ENCODE measurements around the gene KMT2C. TPM values are rescaled to one million over a fixed set of nuclear protein-coding genes. Genes with fewer than 3 reads are reported as not detected.
A peak's percentile ranks its signal among the peaks of the same experiment; 100 is the strongest.
"Not testable (repeated sequence)": the region's sequence is repeated elsewhere in the genome, so short reads cannot be mapped to it uniquely, and the experiment has no call there.

Gene KMT2C
- total RNA-seq: 54.7 TPM
- long read RNA-seq, partial matches to known transcripts: 21 of 36 reads
- long read RNA-seq, other reads (novel, unspliced or antisense): 15 of 36 reads

DNA sequence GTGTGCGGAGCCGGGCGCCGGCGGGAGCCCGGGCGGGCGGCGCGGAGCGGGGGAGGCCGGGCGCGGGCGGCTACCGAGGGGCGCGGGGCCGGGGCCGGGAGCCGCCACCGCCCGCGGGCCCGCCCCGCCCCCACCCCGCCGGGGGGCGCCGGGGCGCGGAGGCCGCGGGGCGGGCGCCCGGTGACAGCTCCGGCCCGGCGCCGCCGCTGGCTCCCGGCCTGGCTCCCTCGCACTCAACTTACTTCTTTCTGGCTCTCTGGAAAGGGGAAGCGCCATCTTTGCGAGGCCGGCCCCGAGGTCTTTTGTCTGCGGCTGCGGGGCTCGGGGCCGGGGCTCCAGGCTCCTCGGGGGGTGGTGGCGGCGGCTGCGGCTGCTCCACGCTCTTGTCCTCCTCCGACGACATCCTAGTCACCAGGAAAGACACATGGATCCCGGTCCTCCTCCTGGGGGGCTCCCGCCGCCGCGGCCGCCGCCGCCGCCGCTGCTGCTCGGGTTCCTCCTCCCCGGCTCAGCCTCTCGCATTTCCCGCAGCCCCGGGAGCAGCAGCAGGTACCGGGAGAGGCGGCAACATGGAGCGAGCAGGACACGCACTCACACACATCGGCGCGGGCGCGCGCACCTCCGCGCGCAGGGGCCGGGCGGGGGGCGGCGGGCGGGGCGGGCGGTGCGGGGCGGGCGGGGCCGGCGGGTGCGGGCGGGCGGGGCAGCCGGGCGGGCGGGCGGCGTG lies at the start of gene KMT2C:
Gene KMT2C, minus strand, starts transcription at position 620 of the 727 bp plus-strand sequence. Its CDS starts 217 bp downstream, at position 403.
- intact Hi-C loops (cut with DNase I): loop anchor here (1.0 to 10.0 kb wide), 2 partner anchors 29 to 71 kb away; no protein-coding TSS in a partner anchor
- peak; percentile 79 for DNase-seq (ENCODE audit: low spot score)

DNA sequence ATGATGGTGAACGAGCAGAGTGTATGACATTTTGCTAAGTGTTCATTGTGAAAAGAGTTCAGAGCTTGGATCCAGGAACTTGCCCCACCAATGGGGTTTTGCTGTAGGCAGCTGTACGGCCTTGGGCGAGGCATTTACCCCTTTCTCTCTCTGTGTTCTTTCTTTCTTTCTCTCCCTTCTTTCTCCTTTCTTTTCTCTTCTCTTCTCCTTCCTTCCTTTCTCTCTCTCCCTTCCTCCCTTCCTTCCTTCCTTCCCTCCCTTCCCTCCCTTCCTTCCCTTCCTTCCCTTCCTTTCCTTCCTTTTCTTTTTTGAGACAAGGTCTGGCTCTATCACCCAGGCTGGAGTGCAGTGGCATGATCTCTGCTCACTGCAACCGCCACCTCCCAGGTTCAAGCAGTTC lies 45.3 kb upstream of the KMT2C start:
- intact Hi-C loops (cut with DNase I): no loop called here
- peak; percentile 22 for DNase-seq (ENCODE audit: low spot score)

- peak; percentile 5 for DNase-seq (ENCODE audit: low spot score)
- intact Hi-C loops (cut with DNase I): no loop called here
Measured at GRCh38 chr7:152480664-152481063, 44.9 kb upstream of the KMT2C start.

DNA sequence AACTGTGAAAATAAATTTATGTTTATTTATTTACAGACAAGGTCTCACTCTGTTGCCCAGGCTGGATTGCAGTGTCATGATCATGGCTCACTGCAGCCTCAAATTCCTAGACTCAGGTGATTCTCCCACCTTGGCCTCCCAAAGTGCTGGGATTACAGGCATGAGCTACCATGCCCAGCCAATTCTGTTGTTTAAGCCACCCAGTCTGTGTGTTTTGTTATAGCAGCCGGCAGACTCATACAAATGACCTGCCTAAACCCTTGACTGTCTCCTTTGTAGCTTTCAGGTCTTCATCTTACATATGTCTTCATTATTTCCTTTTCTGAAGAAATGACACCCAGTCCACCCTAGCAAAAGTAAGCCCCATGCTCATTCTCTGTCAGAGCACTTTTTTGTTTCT lies 43.8 kb upstream of the KMT2C start:
- intact Hi-C loops (cut with DNase I): no loop called here
- DNase-seq (ENCODE audit: low spot score): peak; percentile 27

DNA sequence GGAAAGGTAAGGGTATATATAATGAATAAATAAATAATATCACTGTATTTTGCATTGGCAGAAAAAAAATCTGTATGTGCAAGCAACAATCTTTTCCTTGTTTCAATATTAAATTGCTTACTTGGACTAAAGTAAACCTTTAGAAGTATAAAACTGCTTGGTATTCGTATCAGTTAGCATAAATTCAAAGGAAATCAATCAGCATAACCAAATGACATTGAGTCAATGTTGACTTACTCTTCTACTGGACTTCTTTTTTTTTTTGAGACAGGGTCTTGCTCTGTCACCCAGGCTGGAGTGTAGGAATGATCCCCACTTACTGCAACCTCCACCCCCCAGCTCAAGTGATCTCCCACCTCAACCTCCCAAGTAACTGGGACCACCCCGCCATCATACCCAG lies 42.3 kb upstream of the KMT2C start:
- DNase-seq (ENCODE audit: low spot score): no peak
- intact Hi-C loops (cut with DNase I): no loop called here

GRCh38 chr7:152477079-152477478 lies 41.3 kb upstream of the KMT2C start:
- intact Hi-C loops (cut with DNase I): no loop called here
- no peak for DNase-seq (ENCODE audit: low spot score)

- intact Hi-C loops (cut with DNase I): no loop called here
- peak; percentile 12 for DNase-seq (ENCODE audit: low spot score)
Measured at GRCh38 chr7:152476551-152476950, 40.7 kb upstream of the KMT2C start.

DNA sequence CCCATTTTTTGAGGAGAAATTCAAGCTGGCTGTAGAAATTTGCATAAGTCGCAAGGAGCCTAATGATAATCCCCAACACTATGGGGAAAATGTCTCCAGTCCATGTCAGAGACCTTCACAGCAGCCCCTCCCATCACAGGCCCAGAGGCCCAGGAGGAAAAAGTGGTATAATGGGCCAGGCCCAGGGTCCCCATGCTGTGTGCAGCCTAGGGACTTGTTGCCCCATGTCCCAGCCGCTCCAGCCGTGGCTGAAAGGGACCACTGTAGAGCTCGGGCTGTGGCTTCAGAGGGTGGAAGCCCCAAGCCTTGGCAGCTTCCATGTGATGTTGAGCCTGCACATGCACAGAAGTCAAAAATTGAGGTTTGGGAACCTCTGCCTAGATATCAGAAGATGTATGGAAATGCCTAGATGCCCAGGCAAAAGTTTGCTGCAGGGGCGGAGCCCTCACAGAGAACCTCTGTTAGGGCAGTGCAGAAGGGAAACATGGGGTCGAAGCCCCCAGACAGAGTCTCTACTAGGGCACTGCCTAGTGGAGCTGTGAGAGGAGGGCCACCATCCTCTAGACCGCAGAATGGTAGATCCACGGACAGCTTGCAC lies 35.3 kb upstream of the KMT2C start:
- intact Hi-C loops (cut with DNase I); DNase-seq (ENCODE audit: low spot score): not testable (repeated sequence)

- intact Hi-C loops (cut with DNase I); DNase-seq (ENCODE audit: low spot score): not testable (repeated sequence)
Measured at GRCh38 chr7:152470251-152471022, 34.6 kb upstream of the KMT2C start.

GRCh38 chr7:152469576-152469975 lies 33.8 kb upstream of the KMT2C start:
- not testable (repeated sequence) for DNase-seq (ENCODE audit: low spot score)
- intact Hi-C loops (cut with DNase I): loop anchor here (10.0 kb wide), 2 partner anchors 135 to 285 kb away; no protein-coding TSS in a partner anchor

- intact Hi-C loops (cut with DNase I): loop anchor here (10.0 kb wide), 2 partner anchors 132 to 282 kb away; no protein-coding TSS in a partner anchor
- no peak for DNase-seq (ENCODE audit: low spot score)
Measured at GRCh38 chr7:152467225-152467624, 31.4 kb upstream of the KMT2C start.

- DNase-seq (ENCODE audit: low spot score): no peak
- intact Hi-C loops (cut with DNase I): loop anchor here (10.0 kb wide), 2 partner anchors 130 to 280 kb away; no protein-coding TSS in a partner anchor
Measured at GRCh38 chr7:152465119-152465387, 29.2 kb upstream of the KMT2C start.

DNA sequence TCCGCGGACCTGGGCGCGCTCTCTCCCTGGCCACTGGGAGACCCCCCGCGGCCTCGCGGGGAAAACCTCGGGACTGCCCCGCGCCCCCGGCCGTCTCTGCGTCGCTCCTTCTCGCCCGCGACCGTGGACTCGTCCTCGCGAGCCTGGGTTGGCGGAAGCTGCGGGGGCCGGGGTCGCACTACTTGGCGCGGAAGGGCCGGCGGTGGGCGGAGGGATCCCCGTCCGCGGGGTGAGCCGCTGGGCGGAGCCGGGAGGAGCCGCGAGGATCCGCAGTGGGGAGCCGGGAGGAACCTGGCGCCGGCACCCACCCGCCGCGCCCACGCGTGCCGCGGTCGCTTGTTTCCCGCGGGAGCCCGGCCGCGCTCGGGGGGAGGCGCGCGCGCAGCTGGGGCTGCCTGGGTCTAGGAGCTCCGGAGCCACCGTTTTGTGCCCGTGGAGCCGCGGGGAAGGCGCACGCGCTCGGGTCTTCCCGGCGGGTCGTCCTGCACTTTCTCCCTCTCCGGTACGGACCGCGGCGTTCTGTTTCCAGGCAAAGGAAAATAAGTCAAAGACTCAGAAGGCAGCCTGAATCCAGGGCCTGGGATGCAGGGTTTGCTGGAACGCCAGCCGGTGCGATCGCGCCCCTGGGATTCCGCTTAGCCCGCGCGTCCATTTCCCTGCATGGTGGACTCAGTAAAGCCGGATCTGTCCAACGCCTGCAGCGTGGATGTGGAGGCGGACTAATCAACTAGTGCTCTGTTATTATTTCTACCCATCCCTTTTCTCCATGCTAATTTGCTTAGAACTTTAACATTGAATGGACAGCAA lies 28.7 kb upstream of the KMT2C start:
- intact Hi-C loops (cut with DNase I): loop anchor here (1.0 to 10.0 kb wide), 4 partner anchors 28 to 280 kb away; partner anchors contain the start of genes KMT2C and XRCC2

DNA sequence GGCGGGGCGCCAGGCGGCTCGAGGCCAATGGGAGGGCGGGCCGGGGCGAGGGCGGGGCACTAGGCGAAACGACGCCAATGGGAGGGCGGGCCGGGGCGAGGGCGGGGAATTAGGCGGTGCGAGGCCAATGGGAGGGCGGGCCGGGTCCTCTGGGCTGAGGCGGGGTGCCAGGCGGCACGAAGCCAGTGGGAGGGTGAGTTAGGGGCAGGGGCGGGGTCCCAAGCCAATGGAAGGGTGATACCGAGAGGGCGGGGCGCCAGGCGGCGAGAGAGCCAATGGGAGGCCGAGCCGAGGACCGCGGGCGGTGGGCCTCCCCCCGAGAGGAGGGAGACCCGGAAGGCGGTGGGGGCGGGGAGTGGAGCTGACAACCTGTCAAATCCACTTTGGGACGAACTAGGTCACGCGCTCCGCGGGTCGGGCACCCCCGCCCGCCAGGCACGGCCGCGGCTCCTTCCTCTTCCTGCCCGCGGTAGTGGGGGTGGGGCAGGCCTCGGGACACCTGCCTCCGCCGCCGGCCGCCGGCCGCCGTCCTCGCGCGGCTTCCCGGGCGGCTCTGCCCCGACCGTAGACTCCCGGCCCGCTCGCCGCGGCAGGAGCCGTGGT lies 28.0 kb upstream of the KMT2C start:
- peak; percentile 100 for DNase-seq (ENCODE audit: low spot score)
- intact Hi-C loops (cut with DNase I): loop anchor here (1.0 to 10.0 kb wide), 4 partner anchors 28 to 279 kb away; partner anchors contain the start of genes KMT2C and XRCC2

More for the DNA sequence above, 28.7 kb upstream of the KMT2C start:
- DNase-seq (ENCODE audit: low spot score): peak; percentile 80

DNA sequence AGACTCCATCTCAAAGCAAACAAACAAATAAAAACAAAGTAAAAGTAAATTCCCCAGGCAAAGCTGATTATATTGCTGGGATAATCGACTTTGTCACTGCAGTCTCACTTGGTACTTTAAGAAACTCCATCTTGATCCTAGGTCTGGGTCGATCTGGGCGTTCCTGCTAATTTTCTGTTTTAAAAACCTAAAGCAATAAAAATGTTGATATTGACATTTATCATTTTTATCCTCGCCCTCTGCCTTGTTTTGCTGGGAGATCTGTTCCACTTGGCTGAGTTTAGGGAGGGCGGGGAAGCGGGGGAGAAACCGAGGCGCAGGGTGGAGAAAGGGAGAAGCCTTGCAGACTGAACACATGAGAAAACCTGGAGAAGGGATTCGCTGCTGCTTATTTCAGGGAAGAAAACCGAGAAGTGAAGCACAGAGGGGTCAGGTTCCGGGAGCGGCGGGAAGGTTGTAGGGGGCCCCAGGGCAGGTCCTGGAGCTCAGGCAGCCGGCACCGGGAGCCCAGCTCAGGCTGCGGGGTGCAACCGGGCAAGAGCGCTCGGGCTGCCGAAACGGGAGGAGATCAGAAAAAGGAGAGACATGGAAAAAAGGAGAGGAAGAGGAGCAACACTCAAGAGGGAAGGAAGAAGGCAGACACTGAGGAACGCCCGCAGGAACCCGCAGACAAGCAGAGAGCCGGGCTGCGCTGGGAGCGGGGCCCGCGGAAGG lies 27.3 kb upstream of the KMT2C start:
- intact Hi-C loops (cut with DNase I): loop anchor here (10.0 kb wide), 2 partner anchors 128 to 278 kb away; no protein-coding TSS in a partner anchor
- DNase-seq (ENCODE audit: low spot score): no peak

GRCh38 chr7:152459724-152460251 lies 24.0 kb upstream of the KMT2C start:
- intact Hi-C loops (cut with DNase I): loop anchor here (10.0 kb wide), 2 partner anchors 125 to 275 kb away; no protein-coding TSS in a partner anchor
- no peak for DNase-seq (ENCODE audit: low spot score)

- DNase-seq (ENCODE audit: low spot score): no peak
- intact Hi-C loops (cut with DNase I): no loop called here
Measured at GRCh38 chr7:152451356-152451755, 15.6 kb upstream of the KMT2C start.
